ENCODE data around the gene OR51B4. TPM values are rescaled to one million over a fixed set of nuclear protein-coding genes. Genes with fewer than 3 reads are reported as not detected.
"Not testable (repeated sequence)": the region's sequence is repeated elsewhere in the genome, so short reads cannot be mapped to it uniquely, and the experiment has no call there.

The OR51B4 gene
- total and polyA plus RNA-seq, 2 of the 13 experiments (the other 11 are each of a cell fraction or from before 2014, with no cell fraction given), result 0.11 to 0.33 TPM

GRCh38 chr11:5339771-5340322, 38.1 kb upstream of the OR51B4 start:
- Histone ChIP-seq H4K20me1 (ENCODE audit: insufficient read depth, low read length) (no peaks in the 10 kb centered on the region), H3K4me2 (ENCODE audit: low read depth, low read length) (no peak overlapping the region), H3K27me3 (ENCODE audit: control insufficient read depth in 1 of 2, insufficient read depth in 2 of 2, low read length in 2 of 2) (no peaks in the 10 kb centered on the region), H3K79me2 (ENCODE audit: insufficient read depth, low read length) (no peaks in the 10 kb centered on the region), H3K9ac (ENCODE audit: insufficient read depth, low read depth, low read length) (no peak overlapping the region), H3K9me3 (ENCODE audit: low read length) (no peaks in the 10 kb centered on the region), H3K4me3 (replicated peaks in 1 of 3; ENCODE audit: insufficient read depth in 1 of 3, low read depth in 2 of 3, low read length in 3 of 3) (no peak overlapping the region), H3K27ac (ENCODE audit: extremely low read length, insufficient read depth, low read length) (no peak overlapping the region), H3K4me1 (ENCODE audit: insufficient read depth, low read length) (no peaks in the 10 kb centered on the region), H3K36me3 (replicated peaks in 1 of 2; ENCODE audit: control insufficient read depth in 1 of 2, insufficient read depth in 2 of 2, low read length in 2 of 2) (no peaks in the 10 kb centered on the region), H2AFZ (ENCODE audit: low read length) (no peak overlapping the region)
- intact Hi-C loops (cut with micrococcal nuclease; ENCODE audit: unreplicated experiment), result no loop called here
- no peak for FAIRE-seq
- CTCF ChIA-PET (ENCODE audit: low intra/inter-chr PET ratio, low total read pairs), result no interaction called here
- ATAC-seq, result no peak
- POLR2A ChIA-PET, result no interaction called here
- no peak for DNase-seq (ENCODE audit: low spot score)
- 0% methylated on average over 1 of the region's 1 CpG for WGBS (ENCODE audit: low lambda C conversion rate)
- BruUV-seq (replicated peaks), result no TSS peak
- TF ChIP-seq ZNF251 (CRISPR knock-in tag; IDR thresholded peaks at IDR 0.05) (no peak), BRD4 (CRISPR knock-in tag; IDR thresholded peaks at IDR 0.05) (no peak), ESRRA (CRISPR knock-in tag; IDR thresholded peaks at IDR 0.05; ENCODE audit: low read depth) (no peak), ZNF343 (CRISPR knock-in tag; IDR thresholded peaks at IDR 0.05) (no peak)
- TF ChIP-seq, protein P1, sequence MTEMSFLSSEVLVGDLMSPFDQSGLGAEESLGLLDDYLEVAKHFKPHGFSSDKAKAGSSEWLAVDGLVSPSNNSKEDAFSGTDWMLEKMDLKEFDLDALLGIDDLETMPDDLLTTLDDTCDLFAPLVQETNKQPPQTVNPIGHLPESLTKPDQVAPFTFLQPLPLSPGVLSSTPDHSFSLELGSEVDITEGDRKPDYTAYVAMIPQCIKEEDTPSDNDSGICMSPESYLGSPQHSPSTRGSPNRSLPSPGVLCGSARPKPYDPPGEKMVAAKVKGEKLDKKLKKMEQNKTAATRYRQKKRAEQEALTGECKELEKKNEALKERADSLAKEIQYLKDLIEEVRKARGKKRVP (CRISPR knock-in tag; IDR thresholded peaks at IDR 0.05), result no peak
- in situ Hi-C loops (cut with HindIII; ENCODE audit: extremely low pct_ligation_motif_present, low pct_unique_long_range_greater_than_20kb), result no loop called here

DNA sequence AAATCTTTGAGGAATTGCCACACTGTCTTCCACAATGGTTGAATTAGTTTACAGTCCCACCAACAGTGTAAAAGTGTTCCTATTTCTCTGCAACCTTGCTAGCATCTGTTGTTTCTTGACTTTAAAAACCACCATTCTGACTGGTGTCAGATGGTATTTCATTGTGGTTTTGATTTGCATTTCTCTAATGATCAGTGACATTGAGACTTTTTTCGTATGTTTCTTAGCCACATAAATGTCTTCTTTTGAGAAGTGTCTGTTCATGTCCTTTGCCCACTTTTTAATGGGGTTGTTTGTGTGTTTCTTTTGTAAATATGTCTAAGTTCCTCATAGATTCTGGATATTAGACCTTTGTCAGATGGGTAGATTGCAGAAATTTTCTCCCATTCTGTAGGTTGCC, 35.5 kb upstream of the OR51B4 start:
- FAIRE-seq, result not testable (repeated sequence)

More for the DNA sequence above, 35.5 kb upstream of the OR51B4 start:
- POLR2A ChIA-PET; intact Hi-C loops (cut with micrococcal nuclease; ENCODE audit: unreplicated experiment); H3K4me3 ChIP-seq (replicated peaks in 1 of 3; ENCODE audit: insufficient read depth in 1 of 3, low read depth in 2 of 3, low read length in 3 of 3); H3K27ac ChIP-seq (ENCODE audit: extremely low read length, insufficient read depth, low read length); in situ Hi-C loops (cut with HindIII; ENCODE audit: extremely low pct_ligation_motif_present, low pct_unique_long_range_greater_than_20kb); H2AFZ ChIP-seq (ENCODE audit: low read length); H3K9ac ChIP-seq (ENCODE audit: insufficient read depth, low read depth, low read length); H3K4me1 ChIP-seq (ENCODE audit: insufficient read depth, low read length); BruUV-seq (replicated peaks); H3K79me2 ChIP-seq (ENCODE audit: insufficient read depth, low read length); H3K27me3 ChIP-seq (ENCODE audit: control insufficient read depth in 1 of 2, insufficient read depth in 2 of 2, low read length in 2 of 2); CTCF ChIA-PET (ENCODE audit: low intra/inter-chr PET ratio, low total read pairs); H4K20me1 ChIP-seq (ENCODE audit: insufficient read depth, low read length); H3K36me3 ChIP-seq (replicated peaks in 1 of 2; ENCODE audit: control insufficient read depth in 1 of 2, insufficient read depth in 2 of 2, low read length in 2 of 2); H3K4me2 ChIP-seq (ENCODE audit: low read depth, low read length); ATAC-seq; H3K9me3 ChIP-seq (ENCODE audit: low read length); DNase-seq (ENCODE audit: low spot score): not testable (repeated sequence)
- WGBS (ENCODE audit: low lambda C conversion rate), result 4% methylated on average over 1 of the region's 1 CpG

Data from HepG2 (cell line).